ENCODE results near the gene ARHGAP24.
"Not testable (repeated sequence)": the region's sequence is repeated elsewhere in the genome, so short reads cannot be mapped to it uniquely, and the experiment has no call there.

Gene ARHGAP24

GRCh38 chr4:85482010-85482738 lies 7.2 kb downstream of the ARHGAP24 start:
- DNase-seq (ENCODE audit: low read depth in 2 of 2): no peak

DNA sequence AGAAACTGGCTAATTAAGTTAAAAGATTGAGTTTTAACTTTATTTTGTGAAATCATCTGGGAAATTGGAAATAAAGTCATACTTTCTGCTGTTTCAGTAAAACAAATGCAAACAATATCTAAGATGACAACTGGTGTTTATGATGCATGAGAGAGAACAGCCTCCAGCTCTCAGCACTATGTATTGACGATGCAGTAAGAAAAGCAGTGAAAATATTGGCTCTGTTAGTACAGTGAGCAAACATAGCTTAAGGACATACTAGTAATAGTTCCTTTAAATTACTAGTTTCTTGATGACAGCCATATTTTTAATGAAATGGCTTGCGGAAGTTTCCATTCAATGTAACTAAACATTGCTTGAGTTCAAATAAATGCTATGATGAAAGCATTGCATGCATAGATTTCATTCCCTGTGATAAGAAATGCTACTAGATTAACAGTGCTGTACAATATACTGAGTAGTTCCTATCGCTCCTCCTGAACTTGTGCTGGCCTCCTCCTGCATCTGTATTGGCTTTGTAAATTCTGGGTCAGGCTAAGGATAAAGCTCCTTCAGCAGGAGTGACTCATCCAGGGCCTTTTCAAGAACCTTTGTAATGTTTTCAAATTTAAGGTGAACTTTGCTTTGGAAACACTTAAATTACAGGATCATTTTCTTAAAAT lies 11.6 kb downstream of the ARHGAP24 start:
- no peak for DNase-seq (ENCODE audit: low read depth in 2 of 2)

GRCh38 chr4:85488416-85488815 lies 13.5 kb downstream of the ARHGAP24 start:
- DNase-seq (ENCODE audit: low read depth in 2 of 2): no peak

GRCh38 chr4:85489273-85489981 lies 14.5 kb downstream of the ARHGAP24 start:
- no peak for DNase-seq (ENCODE audit: low read depth in 2 of 2)

DNA sequence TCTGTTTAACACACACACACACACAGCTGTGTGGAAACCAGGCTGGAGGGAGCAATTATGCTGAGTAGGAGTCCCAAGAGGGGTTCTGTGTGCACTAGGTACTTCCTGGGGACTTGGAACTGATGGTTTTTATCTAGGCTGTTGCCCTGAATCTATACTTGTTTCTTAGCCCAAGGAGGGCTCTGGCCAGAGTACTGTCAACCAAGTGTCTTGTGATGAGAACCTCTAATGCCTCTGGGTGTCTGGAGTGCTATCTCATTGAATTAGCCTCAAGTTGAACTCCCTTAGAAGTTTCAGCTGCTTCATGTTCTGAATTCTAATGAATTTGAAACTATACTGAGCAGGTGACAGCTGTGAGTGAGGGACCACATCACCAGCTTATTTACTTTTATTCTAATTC lies 16.6 kb downstream of the ARHGAP24 start:
- no peak for DNase-seq (ENCODE audit: low read depth in 2 of 2)

- DNase-seq (ENCODE audit: low read depth in 2 of 2): no peak
These were observed 17.4 kb downstream of the ARHGAP24 start for GRCh38 chr4:85492336-85492735.

DNA sequence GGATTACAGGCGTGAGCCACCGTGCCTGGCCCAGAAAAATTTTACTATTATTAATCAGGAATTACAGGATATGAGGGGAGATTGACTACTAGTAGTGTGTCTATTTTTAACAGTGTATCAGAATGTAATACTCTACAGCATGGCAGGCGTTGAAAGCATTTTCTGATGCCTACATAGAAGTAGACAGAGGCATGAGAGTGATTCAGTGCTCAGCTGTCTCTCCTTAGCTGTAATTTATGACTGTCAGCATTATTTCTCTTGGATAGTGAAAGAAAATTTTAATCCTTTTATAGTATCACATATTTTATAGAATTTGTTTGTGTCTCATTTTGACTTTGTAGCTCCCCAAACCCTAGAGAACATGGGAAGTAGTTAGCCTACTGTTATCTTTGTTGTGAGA lies 20.7 kb downstream of the ARHGAP24 start:
- DNase-seq (ENCODE audit: low read depth in 2 of 2): no peak

DNA sequence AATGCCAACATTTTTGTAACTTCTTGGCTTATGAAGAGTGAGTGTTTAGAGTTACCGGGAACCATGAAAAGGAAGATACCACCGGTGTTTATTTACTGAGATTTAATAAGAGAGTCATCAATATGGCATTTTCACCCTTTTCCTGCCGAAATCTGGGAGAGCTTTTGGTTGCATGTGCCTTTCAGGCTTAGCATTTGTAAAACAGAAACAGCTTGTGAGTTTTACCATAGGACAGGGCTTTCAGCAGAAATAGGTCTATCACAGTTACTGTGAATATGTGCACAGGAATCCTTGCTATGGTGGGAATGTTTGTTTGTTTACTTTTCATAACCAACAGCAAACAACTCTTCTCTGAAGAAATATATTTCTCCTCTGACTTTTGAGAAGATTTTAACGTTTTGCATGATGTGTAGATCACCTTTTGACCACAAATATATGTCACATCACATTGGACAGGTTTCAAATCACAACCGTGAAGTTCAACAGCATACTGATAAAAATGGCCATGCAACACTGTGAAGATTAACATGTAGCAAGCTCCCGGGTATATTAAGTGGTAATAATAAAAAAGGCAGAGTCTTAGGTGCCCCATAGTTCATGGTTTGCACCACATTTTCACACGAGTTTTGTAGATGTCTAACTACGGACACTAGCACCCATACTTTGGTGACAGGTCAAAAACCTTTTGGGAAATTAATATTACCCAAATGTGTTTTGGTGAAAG lies 21.3 kb downstream of the ARHGAP24 start:
- no peak for DNase-seq (ENCODE audit: low read depth in 2 of 2)

GRCh38 chr4:85496933-85497332 lies 22.0 kb downstream of the ARHGAP24 start:
- peak; percentile 75 to 76 for DNase-seq (ENCODE audit: low read depth in 2 of 2)

- DNase-seq (ENCODE audit: low read depth in 2 of 2): no peak
These were observed 23.3 kb downstream of the ARHGAP24 start for GRCh38 chr4:85498068-85498733.

- DNase-seq (ENCODE audit: low read depth in 2 of 2): no peak
These were observed 24.6 kb downstream of the ARHGAP24 start for GRCh38 chr4:85499573-85499972.

GRCh38 chr4:85500110-85500867 lies 25.3 kb downstream of the ARHGAP24 start:
- DNase-seq (ENCODE audit: low read depth in 2 of 2): no peak

DNA sequence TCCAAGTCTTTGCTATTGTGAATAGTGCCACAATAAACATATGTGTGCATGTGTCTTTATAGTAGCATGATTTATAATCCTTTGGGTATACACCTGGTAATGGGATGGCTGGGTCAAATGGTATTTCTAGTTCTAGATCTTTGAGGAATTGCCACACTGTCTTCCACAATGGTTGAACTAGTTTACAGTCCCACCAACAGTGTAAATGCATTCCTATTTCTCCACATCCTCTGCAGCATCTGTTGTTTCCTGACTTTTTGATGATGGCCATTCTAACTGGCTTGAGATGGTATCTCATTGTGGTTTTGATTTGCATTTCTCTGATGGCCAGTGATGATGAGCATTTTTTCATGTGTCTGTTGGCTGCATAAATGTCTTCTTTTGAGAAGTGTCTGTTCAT lies 26.2 kb downstream of the ARHGAP24 start:
- not testable (repeated sequence) for DNase-seq (ENCODE audit: low read depth in 2 of 2)

GRCh38 chr4:85508654-85509053 lies 33.7 kb downstream of the ARHGAP24 start:
- DNase-seq (ENCODE audit: low read depth in 2 of 2): no peak

GRCh38 chr4:85509882-85510631 lies 35.1 kb downstream of the ARHGAP24 start:
- no peak for DNase-seq (ENCODE audit: low read depth in 2 of 2)

DNA sequence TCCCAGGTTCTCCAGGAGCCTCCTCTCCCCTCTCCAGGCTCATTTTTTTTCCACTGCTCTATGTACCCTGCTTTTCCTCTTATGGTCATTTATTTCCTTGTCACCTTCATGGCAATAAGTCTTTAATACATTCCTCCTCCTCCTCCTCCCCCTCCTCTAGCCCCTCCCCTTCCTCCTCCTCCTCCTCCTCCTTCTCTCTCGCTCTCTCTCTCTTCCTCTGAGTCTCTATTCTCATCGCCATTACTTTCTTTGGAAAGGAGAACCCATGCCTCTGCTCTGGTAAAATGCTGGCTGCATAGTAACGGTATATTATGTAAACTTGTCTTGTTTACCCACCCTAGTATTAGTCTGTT lies 35.7 kb downstream of the ARHGAP24 start:
- no peak for DNase-seq (ENCODE audit: low read depth in 2 of 2)

DNA sequence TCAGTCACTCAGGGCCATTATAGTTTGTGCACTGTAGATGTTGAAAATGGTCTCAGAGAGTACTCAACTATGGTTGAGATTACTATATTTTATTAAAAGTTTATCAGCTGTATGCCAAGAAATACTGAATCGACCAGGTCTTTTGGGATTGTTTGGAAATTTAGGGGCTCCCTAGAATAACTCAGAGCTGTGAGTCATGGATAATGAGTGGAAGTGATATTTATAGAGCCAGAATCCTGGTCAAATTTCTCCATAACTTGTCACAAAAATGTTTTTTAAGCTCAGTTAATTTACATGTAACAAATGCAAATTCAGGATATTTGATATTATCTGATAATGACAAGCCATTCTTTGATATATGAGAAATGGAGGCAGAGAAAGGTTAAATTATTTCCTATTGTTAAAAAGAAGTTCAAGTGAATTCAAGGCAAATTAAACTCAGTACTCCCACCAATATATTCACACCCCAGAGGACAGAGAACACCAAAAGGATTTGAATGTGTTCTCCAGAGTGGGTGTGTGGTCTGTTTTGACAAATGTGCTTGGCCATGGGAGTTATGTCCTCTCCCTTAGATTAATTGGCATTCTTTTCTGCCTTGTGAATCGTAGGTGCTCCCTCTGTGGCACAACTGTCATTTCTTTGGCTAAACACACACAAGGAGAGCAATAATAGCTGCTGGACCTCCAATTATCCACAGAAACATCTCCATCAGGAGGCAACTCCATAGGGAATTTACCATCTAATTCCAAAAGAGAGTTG lies 37.7 kb downstream of the ARHGAP24 start:
- no peak for DNase-seq (ENCODE audit: low read depth in 2 of 2)

DNA sequence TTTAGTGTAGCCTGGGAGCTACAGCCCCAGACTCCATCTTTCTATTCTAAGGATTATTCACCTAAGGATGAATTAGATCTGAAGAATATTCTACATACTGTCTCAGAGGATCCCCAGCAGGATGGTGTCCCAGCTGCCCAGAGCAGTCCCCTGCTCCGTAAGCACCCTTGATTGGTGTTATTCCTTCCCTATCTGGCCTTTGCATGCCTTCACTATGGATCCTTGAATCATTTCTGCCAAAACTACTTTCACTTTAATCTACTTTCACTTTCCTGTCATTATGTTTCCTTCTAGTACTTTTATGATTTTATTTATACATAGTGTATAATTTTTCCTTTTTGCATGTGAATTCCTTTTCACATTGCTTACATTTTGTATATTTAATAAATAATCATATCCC lies 39.2 kb downstream of the ARHGAP24 start:
- DNase-seq (ENCODE audit: low read depth in 2 of 2): no peak

DNA sequence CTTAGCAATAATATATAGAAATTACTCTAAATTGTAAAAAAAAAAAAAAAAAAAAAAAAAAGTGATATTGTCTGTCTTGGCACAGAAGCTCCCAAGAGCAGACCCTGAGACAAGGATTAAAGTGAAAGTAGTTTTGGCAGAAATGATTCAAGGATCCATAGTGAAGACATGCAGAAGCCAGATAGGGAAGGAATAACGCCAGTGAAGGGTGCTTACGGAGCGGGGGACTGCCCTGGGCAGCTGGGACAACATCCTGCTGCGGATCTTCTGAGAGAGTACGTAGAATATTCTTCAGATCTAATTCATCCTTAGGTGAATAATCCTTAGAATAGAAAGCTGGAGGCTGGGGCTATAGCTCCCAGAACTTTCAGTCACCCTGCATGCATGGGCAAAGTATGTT lies 39.8 kb downstream of the ARHGAP24 start:
- DNase-seq (ENCODE audit: low read depth in 2 of 2): no peak

- no peak for DNase-seq (ENCODE audit: low read depth in 2 of 2)
These were observed 40.8 kb downstream of the ARHGAP24 start for GRCh38 chr4:85515701-85516100.
